Amniotic stem cell (primary cell): ENCODE results near the gene TRPM4.
"Not testable (repeated sequence)": the region's sequence is repeated elsewhere in the genome, so short reads cannot be mapped to it uniquely, and the experiment has no call there.

Source experiments
- DNase-seq: peaks from one replicate; lab custom pipeline; 2025; lab: John Stamatoyannopoulos, UW

TRPM4 gene

DNA sequence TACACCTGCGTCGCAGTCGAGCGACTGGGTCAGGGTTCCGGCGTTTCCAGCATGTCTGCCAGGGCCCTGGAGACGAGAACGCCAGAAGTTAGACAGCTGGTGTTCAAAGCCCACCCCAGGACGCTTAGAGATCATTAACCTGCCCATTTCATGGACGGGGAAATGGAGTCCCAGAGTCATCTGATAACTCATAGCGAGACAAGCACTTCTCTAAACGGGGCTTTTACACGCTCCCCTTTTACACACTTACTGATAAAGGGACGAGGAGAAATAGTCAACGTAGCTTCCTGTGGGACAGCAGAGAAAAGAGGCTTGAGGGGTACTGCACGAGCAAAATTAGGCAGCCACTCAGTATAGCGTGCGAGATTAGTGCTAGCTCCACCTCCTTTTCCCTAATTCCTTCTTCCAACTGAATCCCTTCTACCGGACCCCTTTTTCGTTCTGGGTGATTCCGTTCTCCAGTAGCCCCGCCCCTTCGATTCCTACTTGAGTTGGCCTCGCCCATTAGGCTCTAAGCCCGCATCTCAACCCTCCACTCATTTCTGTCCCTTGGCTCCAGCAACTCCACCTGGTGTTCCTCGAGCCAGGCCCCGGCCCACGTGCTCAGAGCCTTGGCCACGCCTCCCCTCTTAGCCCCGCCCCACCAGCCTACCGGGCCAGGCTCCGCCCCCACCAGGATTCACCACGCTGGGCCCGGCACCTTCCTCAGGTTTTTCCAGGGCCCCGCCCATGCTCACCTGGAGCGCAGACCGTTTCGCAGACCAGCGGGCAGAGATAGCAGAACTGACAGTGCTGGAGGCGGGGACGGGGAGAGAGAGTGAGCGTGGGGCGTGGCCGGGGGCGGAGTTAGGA is 6.1 kb upstream of the TRPM4 start:
- DNase-seq = no peak

DNA sequence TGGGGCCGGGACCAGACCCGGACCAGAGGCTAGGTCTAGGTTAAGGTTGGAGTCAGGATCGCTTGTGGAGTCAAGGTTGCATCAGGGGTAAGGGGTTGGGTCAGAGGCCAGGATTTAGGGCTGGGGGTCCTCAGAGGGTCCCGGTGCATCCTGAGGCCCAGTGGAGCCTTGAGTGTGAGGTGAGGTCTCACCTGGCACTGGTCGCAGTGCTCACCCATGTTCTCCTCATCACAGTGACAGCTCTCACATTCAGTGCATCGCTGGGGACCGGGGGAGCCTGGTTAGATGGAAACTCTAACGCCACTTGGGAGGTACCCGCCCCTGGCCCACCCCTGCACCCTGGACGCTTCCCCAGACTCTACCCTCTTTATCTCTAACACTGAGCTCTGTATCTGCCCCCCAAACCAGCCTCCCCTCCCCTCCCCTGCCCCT is 5.5 kb upstream of the TRPM4 start:
- no peak for DNase-seq

DNA sequence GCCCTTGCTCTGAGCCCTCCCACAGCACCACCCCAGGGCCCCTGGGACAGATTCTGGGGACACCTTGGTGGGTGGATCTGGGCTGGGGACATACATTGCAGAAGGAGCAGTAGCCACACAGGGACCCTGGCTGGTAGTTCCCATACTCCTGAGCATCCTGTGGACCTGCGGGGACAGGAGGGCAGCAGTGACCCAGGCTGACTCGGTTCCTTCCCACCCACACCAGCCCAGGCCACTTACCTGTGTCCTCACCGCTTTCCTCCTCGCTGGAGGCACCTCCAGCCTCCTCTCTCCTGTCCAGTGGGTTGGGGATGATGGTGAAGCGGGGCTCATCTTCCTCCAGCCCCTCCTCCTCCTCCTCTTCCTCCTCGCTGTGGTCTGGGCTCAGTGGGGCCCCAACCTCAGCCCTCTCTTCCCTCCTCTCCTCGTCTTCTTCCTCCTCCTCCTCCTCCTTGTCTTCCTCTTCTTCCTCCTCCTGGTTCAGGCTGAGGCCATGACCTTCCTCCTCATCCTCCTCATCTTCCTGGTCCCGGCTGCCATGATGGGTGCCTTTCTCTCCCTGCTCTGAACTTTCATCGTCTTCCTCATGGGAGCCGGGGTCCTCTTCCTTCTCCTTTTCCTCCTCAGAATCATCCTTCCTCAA is 4.3 kb upstream of the TRPM4 start:
- no peak for DNase-seq

DNA sequence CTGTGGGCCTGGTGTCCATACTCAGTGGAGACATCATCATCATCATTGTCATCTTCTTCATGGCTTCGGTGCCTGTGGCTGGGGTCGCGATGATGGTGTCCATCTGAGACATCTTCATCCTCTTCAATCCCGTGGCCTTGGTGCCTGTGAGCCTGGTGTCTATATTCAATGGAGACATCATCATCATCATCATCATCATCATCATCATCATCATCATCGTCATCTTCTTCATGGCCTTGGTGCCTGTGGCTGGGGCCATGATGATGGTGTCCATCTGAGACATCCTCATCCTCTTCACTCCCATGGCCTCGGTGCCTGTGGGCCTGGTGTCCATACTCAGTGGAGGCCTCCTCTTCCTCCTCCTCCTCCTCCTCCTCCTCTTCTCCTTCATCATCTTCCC is 3.3 kb upstream of the TRPM4 start:
- DNase-seq = no peak

DNA sequence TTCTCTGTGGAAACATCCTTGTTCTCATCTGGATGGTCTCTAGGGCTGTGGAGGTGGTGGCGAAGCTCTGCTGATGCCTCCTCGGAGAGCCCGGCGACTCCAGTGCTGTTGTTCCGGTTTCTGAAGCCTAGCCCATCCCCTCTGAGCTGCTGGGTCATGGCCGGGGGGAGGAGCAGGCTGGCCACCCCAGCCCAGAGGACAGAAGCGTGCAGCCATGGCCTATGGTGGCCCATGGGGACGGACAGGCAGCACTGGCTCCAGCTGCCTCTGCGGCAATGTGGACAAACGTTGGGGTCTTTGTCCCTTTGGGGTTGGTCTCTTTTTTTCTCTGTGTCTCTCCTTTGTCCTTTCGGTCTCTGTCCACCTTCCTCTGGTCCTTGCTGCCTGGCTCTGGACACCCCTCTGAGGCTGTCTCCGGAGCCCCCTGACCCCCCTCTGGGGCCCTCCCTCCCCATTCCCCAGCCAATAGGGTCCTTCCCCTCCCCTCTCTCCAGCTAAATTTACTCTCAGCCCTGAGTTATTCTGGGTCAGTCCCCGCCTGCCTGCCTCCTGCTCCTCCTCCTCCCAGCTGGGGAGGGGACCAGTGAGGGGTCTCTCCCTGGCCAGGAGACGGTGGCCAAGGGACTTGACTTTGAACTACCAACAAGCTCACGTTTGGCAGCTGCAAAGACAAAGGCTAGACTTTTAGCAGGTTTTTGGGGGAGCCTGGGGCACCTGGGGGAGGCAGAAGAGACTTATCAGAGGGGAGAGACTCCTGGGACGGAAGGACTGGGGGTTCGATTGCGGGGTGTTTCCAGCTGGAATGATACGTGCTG is 2.4 kb upstream of the TRPM4 start, which contains the start of gene HRC:
TSS of gene HRC (minus strand) at position 392 of the 815 bp plus-strand sequence. CDS start at position 233, 159 bp downstream.
- no peak for DNase-seq

DNA sequence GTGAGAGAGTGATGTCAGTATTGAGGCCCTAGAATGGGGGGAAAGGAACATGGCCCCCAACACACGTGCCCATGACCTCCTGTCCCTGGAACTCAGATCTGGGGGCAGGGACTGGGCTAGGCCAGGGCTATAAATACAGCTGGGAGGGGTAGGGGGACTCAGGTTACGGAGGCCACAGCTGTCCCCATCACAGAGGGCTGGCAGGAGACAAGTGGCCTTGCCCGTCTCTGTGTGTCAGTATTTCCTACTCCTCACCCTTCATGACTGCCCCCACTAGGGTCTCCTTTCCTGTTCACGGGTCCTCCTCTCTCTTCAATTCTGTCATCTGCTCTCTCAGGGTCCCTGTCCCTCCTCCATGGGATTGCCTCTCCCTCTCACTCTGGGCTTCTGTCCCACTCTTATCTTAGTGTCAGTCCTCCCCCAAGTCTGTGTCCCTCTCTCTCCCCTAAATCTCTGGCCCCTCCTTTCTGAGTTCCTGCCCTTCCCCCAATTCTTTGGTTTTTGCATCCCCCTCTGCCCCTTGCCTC is 1.7 kb upstream of the TRPM4 start:
- no peak for DNase-seq

DNA sequence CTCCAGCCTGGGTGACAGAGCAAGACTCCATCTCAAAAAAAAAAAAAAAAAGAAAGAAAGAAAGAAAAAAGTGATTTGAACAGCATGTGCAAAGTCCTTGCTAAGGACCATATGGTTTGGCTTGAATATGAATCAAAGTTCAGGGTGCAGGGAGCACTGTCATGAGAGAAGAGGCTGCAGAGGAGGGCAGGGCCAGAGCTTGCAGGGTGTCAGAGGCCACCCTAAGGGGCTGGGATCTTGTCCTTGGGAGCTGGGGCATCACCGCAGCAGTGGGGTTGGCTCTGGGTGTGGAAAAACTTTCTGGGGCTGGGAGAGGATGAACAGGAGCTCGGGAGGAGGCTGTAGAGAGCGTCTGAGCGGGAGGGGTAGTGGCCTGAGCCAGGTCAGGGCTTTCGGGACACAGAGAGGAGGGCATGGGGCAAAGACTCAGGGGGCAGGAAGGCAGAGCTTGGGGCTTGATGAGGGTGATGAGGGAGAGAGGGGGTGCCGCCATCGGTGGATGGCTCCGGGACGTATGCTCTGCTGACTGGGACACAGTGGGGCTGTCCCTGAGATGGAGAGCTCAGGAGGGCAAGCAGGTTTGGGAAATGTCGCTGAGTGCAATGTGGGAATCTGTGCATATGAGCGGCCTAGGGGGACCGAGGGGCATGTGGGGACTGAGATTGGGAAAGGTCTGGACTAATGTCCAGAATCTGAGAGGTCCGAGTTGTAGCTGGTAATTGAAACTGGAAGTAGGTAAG is 3.0 kb downstream of the TRPM4 start:
- DNase-seq = no peak

DNA sequence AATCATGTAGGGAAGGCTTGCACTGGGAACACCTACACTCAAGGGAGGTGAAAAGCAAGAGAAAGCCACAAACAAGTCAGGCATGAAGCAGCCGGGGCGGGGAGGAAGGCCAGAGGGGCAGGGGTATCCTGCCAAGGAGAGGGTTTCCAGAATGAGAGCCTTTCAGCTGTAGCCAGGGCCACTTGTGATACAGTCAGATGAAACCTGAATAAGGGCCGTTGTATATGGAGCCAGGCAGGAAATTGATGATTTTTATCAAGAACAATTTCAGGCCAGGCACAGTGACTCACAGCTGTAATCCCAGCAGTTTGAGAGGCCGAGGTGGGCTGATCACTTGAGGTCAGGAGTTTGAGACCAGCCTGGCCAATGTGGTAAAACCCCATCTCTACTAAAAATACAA is 4.4 kb downstream of the TRPM4 start:
- DNase-seq = no peak

DNA sequence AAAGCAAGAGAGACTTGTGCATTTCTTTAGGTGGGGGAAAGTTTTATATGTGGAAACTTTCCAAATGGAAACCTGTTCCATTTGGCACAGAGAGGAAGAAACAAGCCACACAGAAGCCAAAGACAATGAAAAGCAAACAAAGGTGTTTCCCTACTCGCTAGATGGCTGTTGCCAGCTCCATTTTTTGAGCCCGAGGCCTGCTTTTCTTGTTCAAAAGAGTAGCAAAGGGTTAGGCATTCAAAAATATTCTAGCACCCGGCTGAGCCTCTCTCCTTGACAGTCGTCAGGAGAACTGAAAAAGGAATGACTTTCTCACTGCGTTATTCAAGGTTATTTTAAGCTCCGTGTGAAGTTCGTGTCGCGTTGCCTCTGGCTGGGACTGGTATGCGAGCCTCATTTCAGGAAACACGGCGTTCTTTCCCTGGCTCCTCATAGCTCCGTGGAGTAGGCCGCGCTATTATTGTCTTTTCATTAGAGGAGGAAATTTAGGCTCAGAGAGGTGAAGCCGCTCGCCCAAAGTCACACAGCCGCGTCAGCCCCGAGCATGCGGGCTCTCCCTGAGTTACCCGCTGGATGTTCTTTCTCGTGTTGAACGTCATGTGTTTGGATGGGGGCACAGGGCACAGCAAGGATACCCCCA is 7.6 kb downstream of the TRPM4 start:
- DNase-seq = no peak

DNA sequence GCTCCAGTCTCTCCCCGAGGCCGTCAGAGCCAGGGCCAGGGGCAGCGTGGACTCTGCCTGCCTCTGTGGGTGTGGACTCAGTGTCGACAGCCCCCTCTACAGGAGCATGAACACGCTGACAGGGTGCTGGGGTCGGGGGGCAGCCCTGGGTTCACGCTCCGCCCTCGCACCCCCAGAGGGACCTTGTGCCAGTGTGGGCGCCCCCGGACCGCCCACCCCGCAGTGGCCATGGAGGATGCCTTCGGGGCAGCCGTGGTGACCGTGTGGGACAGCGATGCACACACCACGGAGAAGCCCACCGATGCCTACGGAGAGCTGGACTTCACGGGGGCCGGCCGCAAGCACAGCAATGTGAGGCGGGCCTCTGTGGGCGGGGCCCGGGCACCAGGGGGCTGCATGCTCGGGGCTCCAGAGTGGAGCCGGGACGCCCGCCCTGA is 8.3 kb downstream of the TRPM4 start:
- DNase-seq = no peak

DNA sequence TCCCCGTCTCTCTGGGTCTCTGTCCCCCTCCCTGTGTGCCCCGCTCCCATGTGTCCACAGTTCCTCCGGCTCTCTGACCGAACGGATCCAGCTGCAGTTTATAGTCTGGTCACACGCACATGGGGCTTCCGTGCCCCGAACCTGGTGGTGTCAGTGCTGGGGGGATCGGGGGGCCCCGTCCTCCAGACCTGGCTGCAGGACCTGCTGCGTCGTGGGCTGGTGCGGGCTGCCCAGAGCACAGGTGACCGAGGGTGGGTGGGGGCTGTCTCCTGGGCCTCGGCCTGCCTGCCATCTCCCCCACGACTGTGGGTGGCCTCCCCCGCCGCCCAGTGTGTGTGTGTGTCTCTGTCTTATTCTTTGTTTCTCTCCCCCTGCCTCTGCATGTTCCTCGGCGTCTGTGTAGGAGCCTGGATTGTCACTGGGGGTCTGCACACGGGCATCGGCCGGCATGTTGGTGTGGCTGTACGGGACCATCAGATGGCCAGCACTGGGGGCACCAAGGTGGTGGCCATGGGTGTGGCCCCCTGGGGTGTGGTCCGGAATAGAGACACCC is 10.3 kb downstream of the TRPM4 start:
- DNase-seq = no peak

DNA sequence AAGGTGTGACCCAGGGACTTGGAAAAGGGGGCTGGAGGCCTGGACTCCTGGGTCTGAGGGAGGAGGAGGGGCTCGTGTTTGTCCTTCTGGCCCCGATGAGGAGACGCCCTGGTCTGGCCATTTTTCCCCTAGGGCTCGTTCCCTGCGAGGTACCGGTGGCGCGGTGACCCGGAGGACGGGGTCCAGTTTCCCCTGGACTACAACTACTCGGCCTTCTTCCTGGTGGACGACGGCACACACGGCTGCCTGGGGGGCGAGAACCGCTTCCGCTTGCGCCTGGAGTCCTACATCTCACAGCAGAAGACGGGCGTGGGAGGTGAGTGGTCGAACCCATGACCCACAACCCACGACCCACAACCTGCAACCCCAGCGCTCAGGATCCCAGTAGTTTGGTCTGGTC is 10.8 kb downstream of the TRPM4 start:
- no peak for DNase-seq

DNA sequence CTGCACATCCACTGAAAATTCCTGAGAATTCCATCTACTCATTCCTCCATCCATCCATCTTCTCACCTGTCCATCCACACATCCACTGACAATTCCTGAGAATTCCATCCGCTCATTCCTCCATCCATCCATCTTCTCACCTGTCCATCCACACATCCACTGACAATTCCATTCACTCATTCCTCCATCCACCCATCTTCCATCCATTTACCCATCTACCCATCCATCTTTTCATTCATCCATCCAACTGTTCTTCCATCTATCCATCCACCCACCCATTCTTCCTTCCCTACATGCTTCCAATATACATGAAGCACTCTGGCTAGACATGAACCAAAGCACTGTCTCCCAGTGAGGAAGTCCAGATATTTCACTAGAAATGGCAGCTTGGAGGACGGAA is 15.6 kb downstream of the TRPM4 start:
- no peak for DNase-seq

DNA sequence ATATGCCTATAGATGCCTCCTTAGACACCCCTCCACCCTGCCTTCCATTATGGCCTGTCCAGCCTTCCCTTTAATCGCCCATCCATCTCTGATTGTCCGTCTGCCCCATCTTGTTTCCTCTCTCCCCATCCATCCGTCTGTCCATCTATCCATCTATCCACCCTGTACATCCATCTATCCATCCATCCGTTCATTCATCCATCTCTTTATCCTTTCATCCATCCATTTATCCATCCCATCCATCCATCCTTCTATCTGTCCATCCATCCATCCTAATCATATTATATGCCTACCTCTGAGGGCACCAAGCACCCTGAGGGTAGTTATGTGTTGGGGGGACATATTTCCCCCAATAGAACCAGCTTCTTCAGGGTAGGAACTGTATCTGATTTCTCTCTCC is 23.1 kb downstream of the TRPM4 start:
- no peak for DNase-seq

DNA sequence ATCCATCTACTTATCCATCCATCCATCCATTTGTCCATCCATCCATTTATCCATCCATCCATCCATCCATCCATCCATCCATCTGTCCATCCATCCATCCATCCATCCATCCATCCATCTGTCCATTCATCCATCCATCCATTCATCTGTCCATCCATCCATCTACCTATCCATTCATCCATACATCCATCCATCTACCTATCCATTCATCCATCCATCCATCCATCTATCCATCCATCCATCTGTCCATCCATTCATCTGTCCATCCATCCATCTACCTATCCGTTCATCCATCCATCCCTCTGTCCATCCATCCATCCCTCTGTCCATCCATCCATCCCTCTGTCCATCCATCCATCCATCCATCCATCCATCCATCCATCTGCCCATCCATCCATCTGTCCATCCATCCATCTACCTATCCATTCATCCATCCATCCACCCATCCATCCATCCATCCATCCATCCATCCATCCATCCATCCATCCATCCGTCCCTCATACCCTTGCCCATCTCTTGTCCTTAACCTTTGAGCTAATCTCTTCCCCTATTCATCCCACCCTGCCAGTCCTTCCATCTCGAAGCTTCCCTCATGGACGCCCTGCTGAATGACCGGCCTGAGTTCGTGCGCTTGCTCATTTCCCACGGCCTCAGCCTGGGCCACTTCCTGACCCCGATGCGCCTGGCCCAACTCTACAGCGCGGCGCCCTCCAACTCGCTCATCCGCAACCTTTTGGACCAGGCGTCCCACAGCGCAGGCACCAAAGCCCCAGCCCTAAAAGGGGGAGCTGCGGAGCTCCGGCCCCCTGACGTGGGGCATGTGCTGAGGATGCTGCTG is 24.6 kb downstream of the TRPM4 start:
- DNase-seq = not testable (repeated sequence)

DNA sequence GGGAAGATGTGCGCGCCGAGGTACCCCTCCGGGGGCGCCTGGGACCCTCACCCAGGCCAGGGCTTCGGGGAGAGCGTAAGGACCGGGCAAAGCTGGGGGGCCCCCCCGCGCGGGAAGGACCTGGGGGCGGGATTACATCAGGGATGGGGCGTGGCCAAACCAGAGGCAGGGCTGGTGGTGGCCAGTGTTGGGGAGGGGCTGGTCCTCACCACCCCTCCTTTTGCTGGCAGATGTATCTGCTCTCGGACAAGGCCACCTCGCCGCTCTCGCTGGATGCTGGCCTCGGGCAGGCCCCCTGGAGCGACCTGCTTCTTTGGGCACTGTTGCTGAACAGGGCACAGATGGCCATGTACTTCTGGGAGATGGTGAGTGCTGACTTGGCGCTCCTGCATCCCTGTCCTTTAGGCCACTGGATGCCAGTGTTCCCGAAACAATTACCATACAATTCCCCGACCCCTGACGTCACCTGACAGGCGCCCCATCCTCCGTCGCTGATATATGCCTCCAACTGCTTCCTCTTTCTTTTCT is 25.3 kb downstream of the TRPM4 start:
- no peak for DNase-seq

DNA sequence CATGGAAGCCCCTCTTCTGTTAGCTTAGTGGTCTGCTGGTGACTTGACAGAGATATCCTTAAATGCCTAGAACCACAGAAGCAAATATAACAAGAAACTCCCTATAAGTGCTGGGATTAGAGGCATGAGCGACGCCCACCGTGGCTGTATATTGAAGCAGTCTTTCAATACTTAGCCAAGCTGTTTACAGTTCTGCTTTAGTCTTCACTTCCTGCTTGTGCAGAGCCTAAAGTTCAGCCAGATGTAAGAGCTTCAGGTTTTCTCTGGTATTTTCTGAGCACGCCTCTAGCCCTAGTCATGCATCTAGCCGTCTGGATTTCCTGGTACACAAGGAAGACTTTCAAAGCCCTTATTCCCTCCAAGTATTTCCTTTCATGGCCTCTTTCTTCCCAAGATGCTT is 28.5 kb downstream of the TRPM4 start:
- no peak for DNase-seq

DNA sequence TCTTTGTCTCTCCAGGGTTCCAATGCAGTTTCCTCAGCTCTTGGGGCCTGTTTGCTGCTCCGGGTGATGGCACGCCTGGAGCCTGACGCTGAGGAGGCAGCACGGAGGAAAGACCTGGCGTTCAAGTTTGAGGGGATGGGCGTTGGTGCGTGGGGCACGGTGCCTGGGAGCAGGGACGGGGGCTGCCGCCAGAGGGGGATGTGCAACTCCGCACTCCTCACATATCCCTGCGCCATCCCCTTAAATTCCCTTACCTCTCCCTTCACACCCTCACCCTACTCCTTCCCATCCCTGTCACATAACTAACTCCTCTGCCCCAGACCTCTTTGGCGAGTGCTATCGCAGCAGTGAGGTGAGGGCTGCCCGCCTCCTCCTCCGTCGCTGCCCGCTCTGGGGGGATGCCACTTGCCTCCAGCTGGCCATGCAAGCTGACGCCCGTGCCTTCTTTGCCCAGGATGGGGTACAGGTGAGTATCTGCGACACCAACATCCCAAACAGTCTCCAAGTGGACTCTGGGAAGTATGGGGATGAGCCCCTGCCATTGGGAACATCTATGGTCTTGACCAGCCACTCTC is 31.1 kb downstream of the TRPM4 start:
- DNase-seq = no peak

DNA sequence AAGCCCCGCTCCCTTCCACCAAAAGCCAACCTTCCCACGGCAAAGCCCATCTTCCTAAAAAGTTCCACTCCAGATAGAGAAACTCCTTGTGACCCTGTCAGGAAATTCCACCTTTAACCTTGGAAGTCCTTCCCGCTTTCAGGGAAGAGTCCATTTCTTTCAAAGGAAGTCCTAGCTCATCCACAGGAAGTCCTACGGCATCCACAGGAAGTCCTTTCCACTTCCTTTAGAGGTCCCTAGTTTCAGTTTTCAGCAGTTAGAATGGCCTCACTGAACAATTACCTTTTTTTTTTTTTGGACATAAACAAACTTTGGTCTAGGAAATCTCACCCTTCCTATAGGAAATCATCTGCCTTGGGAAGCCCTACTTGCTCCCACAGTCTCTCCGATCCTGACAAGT is 31.7 kb downstream of the TRPM4 start:
- DNase-seq = no peak
